Measurements from ENCODE around the gene TWIST2. TPM values are rescaled to one million over a fixed set of nuclear protein-coding genes. Genes with fewer than 3 reads are reported as not detected.

The TWIST2 gene
- total and polyA plus RNA-seq, 10 of the 15 experiments (the other 5 are each of a cell fraction or from before 2014, with no cell fraction given) = not detected

- TF ChIP-seq CBFB (IDR thresholded peaks at IDR 0.05; ENCODE audit: low read depth) = no peak
- TF ChIP-seq TCF3 (IDR thresholded peaks at IDR 0.05; ENCODE audit: borderline replicate concordance, insufficient read depth, low read depth, low read length) = no peak
- no peak for TF ChIP-seq IRF5 (IDR thresholded peaks at IDR 0.05; ENCODE audit: borderline replicate concordance)
These were observed 16.5 kb downstream of the TWIST2 start (continued) for GRCh38 chr2:238864207-238865014.

- H3K4me2 ChIP-seq (ENCODE audit: control insufficient read depth, insufficient read depth) = no peak overlapping the region
- POLR2A ChIA-PET = no interaction called here
- no peaks in the 10 kb centered on the region for H3K36me3 ChIP-seq (ENCODE audit: control insufficient read depth in 2 of 2, insufficient read depth in 2 of 2, low read length in 1 of 2)
- RAD21 ChIA-PET (ENCODE audit: unreplicated experiment) = no interaction called here
- in situ Hi-C loops (cut with MboI) (no loop called here), intact Hi-C loops (cut with micrococcal nuclease; ENCODE audit: unreplicated experiment) (no loop called here)
- H3K27ac ChIP-seq (ENCODE audit: control insufficient read depth, insufficient read depth) = no peak overlapping the region
- no peak overlapping the region for H3K4me3 ChIP-seq
- FAIRE-seq = no peak
- H4K20me1 ChIP-seq (ENCODE audit: control insufficient read depth, insufficient read depth) = no peaks in the 10 kb centered on the region
- no peak for ATAC-seq
- H2AFZ ChIP-seq (ENCODE audit: control insufficient read depth, low read depth, low read length) = no peak overlapping the region
- SMC1A ChIA-PET (ENCODE audit: uncharacterized antibody, unreplicated experiment) = no interaction called here
- no peaks in the 10 kb centered on the region for H3K9me3 ChIP-seq (replicated peaks; ENCODE audit: control insufficient read depth, insufficient read depth, low read length)
- 33% methylated on average over 17 of the region's 17 CpGs for WGBS (ENCODE audit: insufficient coverage, insufficient replicate concordance, low lambda C conversion rate, missing lambda C conversion rate)
- no peak for TF ChIP-seq IKZF1 (conservative IDR thresholded peaks at IDR 0.05)
- TF ChIP-seq IRF4 (IDR thresholded peaks at IDR 0.05; ENCODE audit: low read depth, low read length) = no peak
- TF ChIP-seq ESRRA (IDR thresholded peaks at IDR 0.05; ENCODE audit: low read length) = no peak
- TF ChIP-seq GATAD2B (conservative IDR thresholded peaks at IDR 0.05; ENCODE audit: low read depth) = no peak
- no peak for TF ChIP-seq HDAC6 (IDR thresholded peaks at IDR 0.05; ENCODE audit: unreplicated experiment)
- TF ChIP-seq WRNIP1 (IDR thresholded peaks at IDR 0.05; ENCODE audit: borderline replicate concordance, low read depth, low read length) = no peak
- TF ChIP-seq BMI1 (IDR thresholded peaks at IDR 0.05; ENCODE audit: borderline replicate concordance) = no peak
- TF ChIP-seq PBX3 (IDR thresholded peaks at IDR 0.05; ENCODE audit: insufficient replicate concordance, low read depth, low read length) = no peak
- TF ChIP-seq ZBTB4 (CRISPR knock-in tag; IDR thresholded peaks at IDR 0.05) = no peak
- TF ChIP-seq STAT1 (conservative IDR thresholded peaks at IDR 0.05) = no peak
- no TSS peak for BruUV-seq (replicated peaks)
- no peak for DNase-seq (ENCODE audit: low read depth, low spot score)
- no peak overlapping the region for H3K9ac ChIP-seq (ENCODE audit: control insufficient read depth, insufficient read depth, low read length)
- no peaks in the 10 kb centered on the region for H3K79me2 ChIP-seq (ENCODE audit: control insufficient read depth, insufficient read depth, low read length)
- H3K27me3 ChIP-seq (replicated peaks in 1 of 2; ENCODE audit: control insufficient read depth in 2 of 2, insufficient read depth in 2 of 2, low read length in 1 of 2) = no peaks in the 10 kb centered on the region
- CTCF ChIA-PET = no interaction called here
- no peaks in the 10 kb centered on the region for H3K4me1 ChIP-seq (ENCODE audit: control insufficient read depth, insufficient read depth, low read length)
These were observed 17.3 kb downstream of the TWIST2 start for GRCh38 chr2:238865015-238865719.
